ENCODE data around the gene ARHGAP15. TPM values are rescaled to one million over a fixed set of nuclear protein-coding genes. Genes with fewer than 3 reads are reported as not detected.

ARHGAP15 gene
- total and polyA plus RNA-seq, 7 experiments from 2014 or later: 164 to 311 (median 201) TPM

DNA sequence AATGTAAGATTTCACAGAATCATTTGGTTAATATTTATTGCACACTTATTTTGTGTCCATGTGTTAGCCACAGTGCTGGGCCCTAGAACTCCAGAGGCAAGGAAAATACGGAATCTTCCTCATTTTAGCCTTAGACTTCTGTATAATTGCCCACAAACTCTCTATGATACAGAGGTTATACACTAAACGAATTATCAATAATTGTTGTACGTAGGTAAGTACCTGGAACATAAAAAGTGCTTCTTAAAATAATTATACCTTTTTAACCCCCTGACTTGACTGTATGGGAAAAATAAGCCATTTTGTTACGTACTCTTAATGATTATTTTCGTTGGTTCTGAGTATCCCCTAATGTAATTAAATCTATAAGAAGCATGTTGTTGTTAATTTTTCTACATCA lies 119.4 kb downstream of the ARHGAP15 start:
- DNase-seq (no peak), ATAC-seq (no peak)
- Mint-ChIP-seq H3K36me3 (peaks cover 4 to 26% (median 19%) of the 10 kb centered on the region in 5 donors), H3K4me3 (peak overlapping the region in 6 of 10 donors; percentile 1 to 37 (median 8)), H3K27ac (peak overlapping the region in 6 of 9 donors; percentile 53 to 81 (median 66)), H3K4me1 (peaks cover 16 to 49% (median 30%) of the 10 kb centered on the region in 7 donors), H3K27me3 (no peaks in the 10 kb centered on the region), H3K9me3 (peaks cover 0 to 2% (median 0%) of the 10 kb centered on the region in 11 donors)
- no peaks in the 10 kb centered on the region for H3K27me3 ChIP-seq (ENCODE audit: control insufficient read depth in 2 of 2, insufficient read depth in 2 of 2, low read length in 2 of 2)
- CTCF ChIA-PET: interaction anchor here (1.4 to 3.0 kb wide), 2 partner anchors 9 to 137 kb away, joined by 3 to 26 read pairs; no protein-coding TSS in a partner anchor
- peak overlapping the region; percentile 17 for H3K4me3 ChIP-seq (ENCODE audit: low read length)
- POLR2A ChIA-PET: interaction anchor here (1.5 to 1.6 kb wide), 2 partner anchors 9 to 42 kb away, joined by 4 to 6 read pairs; no protein-coding TSS in a partner anchor
- intact Hi-C loops (cut with micrococcal nuclease): loop anchor here in 1 of 2 donors (1.0 kb wide), 1 partner anchor 7 kb away; no protein-coding TSS in a partner anchor
- peaks cover 27 to 45% of the 10 kb centered on the region in 2 donors for H3K4me1 ChIP-seq (ENCODE audit: control insufficient read depth in 2 of 2, insufficient read depth in 2 of 2, low read length in 2 of 2)
- H3K36me3 ChIP-seq (ENCODE audit: control insufficient read depth in 2 of 3, insufficient read depth in 3 of 3, low read length in 3 of 3): peaks cover 4 to 7% (median 6%) of the 10 kb centered on the region in 3 experiments
- no peak overlapping the region for H3K27ac ChIP-seq (ENCODE audit: low read depth, low read length)
- no peaks in the 10 kb centered on the region for H3K9me3 ChIP-seq (ENCODE audit: control insufficient read depth in 2 of 3, low read length in 3 of 3)

DNA sequence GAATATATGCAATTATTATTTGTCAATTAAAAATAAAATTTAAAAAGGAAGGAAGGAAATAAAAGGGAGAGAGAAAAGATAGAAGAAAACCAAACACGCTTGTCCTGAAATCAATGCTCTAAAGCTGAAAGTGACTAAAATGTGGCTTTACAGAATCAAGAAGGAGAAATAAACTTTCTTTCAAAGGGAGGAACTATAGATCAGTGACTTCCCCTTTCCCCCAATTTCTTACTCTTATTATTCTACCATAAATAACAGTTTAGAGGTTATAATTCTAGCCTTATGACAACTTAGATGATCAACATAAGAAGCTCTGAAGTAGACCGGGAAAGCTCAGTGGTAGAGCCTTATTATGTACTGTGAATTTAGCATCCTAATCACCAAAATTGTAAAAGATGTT lies 122.5 kb downstream of the ARHGAP15 start:
- ATAC-seq: no peak
- Histone ChIP-seq H3K9me3 (ENCODE audit: control insufficient read depth in 2 of 3, low read length in 3 of 3) (no peaks in the 10 kb centered on the region), H3K27ac (ENCODE audit: low read depth, low read length) (peak overlapping the region; percentile 9), H3K36me3 (ENCODE audit: control insufficient read depth in 2 of 3, insufficient read depth in 3 of 3, low read length in 3 of 3) (peaks cover 4 to 7% (median 6%) of the 10 kb centered on the region in 3 experiments), H3K27me3 (ENCODE audit: control insufficient read depth in 2 of 2, insufficient read depth in 2 of 2, low read length in 2 of 2) (no peaks in the 10 kb centered on the region), H3K4me3 (ENCODE audit: low read length) (peak overlapping the region; percentile 13), H3K4me1 (ENCODE audit: control insufficient read depth in 2 of 2, insufficient read depth in 2 of 2, low read length in 2 of 2) (peaks cover 44 to 49% of the 10 kb centered on the region in 2 donors)
- peaks cover 0 to 2% (median 0%) of the 10 kb centered on the region in 11 donors for H3K9me3 Mint-ChIP-seq
- DNase-seq: no peak
- CTCF ChIA-PET: interaction anchor here (0.6 to 5.6 kb wide), 4 partner anchors 31 to 699 kb away, joined by 3 to 30 read pairs (median 6); no protein-coding TSS in a partner anchor
- no peaks in the 10 kb centered on the region for H3K27me3 Mint-ChIP-seq
- H3K4me1 Mint-ChIP-seq: peaks cover 24 to 76% (median 58%) of the 10 kb centered on the region in 7 donors
- H3K36me3 Mint-ChIP-seq: peaks cover 4 to 34% (median 19%) of the 10 kb centered on the region in 5 donors
- peak overlapping the region in 8 of 9 donors; percentile 22 to 93 (median 79) for H3K27ac Mint-ChIP-seq
- H3K4me3 Mint-ChIP-seq: peak overlapping the region in 6 of 10 donors; percentile 16 to 59 (median 46)
- POLR2A ChIA-PET: interaction anchor here (0.5 to 1.6 kb wide), 4 partner anchors 13 to 126 kb away, joined by 3 to 5 read pairs (median 4); no protein-coding TSS in a partner anchor
- intact Hi-C loops (cut with micrococcal nuclease): loop anchor here in 1 of 2 donors (10.0 kb wide), 1 partner anchor 933 kb away; no protein-coding TSS in a partner anchor

GRCh38 chr2:143252138-143252907 lies 123.1 kb downstream of the ARHGAP15 start:
- intact Hi-C loops (cut with micrococcal nuclease): loop anchor here in 1 of 2 donors (10.0 kb wide), 1 partner anchor 932 kb away; no protein-coding TSS in a partner anchor
- ChIA-PET POLR2A (interaction anchor here (0.5 to 1.6 kb wide), 5 partner anchors 13 to 127 kb away, joined by 3 to 5 read pairs (median 4); no protein-coding TSS in a partner anchor), CTCF (interaction anchor here (0.6 to 5.6 kb wide), 5 partner anchors 30 to 698 kb away, joined by 3 to 30 read pairs (median 4); no protein-coding TSS in a partner anchor)
- peak overlapping the region; percentile 38 for H3K27ac ChIP-seq (ENCODE audit: low read depth, low read length)
- DNase-seq (no peak), ATAC-seq (no peak)
- H3K9me3 ChIP-seq (ENCODE audit: control insufficient read depth in 2 of 3, low read length in 3 of 3): no peaks in the 10 kb centered on the region
- Mint-ChIP-seq H3K4me1 (peaks cover 27 to 82% (median 65%) of the 10 kb centered on the region in 7 donors), H3K4me3 (peak overlapping the region in 7 of 10 donors; percentile 39 to 72 (median 52)), H3K9me3 (peaks cover 0 to 2% (median 0%) of the 10 kb centered on the region in 11 donors), H3K27ac (peak overlapping the region in 8 of 9 donors; percentile 38 to 93 (median 85)), H3K27me3 (no peaks in the 10 kb centered on the region), H3K36me3 (peaks cover 4 to 35% (median 19%) of the 10 kb centered on the region in 5 donors)
- no peaks in the 10 kb centered on the region for H3K27me3 ChIP-seq (ENCODE audit: control insufficient read depth in 2 of 2, insufficient read depth in 2 of 2, low read length in 2 of 2)
- H3K4me3 ChIP-seq (ENCODE audit: low read length): peak overlapping the region; percentile 13
- peaks cover 46 to 47% of the 10 kb centered on the region in 2 donors for H3K4me1 ChIP-seq (ENCODE audit: control insufficient read depth in 2 of 2, insufficient read depth in 2 of 2, low read length in 2 of 2)
- H3K36me3 ChIP-seq (ENCODE audit: control insufficient read depth in 2 of 3, insufficient read depth in 3 of 3, low read length in 3 of 3): peaks cover 4 to 7% (median 6%) of the 10 kb centered on the region in 3 experiments

- no peak overlapping the region for H3K4me3 ChIP-seq (ENCODE audit: low read length)
- intact Hi-C loops (cut with micrococcal nuclease): loop anchor here (1.0 to 10.0 kb wide), 3 partner anchors 8 to 931 kb away; no protein-coding TSS in a partner anchor
- Mint-ChIP-seq H3K9me3 (peaks cover 0 to 2% (median 0%) of the 10 kb centered on the region in 11 donors), H3K27me3 (no peaks in the 10 kb centered on the region), H3K4me3 (peak overlapping the region in 9 of 10 donors; percentile 16 to 75 (median 47)), H3K4me1 (peaks cover 33 to 88% (median 82%) of the 10 kb centered on the region in 7 donors), H3K27ac (peak overlapping the region; percentile 37 to 98 (median 90)), H3K36me3 (peaks cover 4 to 30% (median 15%) of the 10 kb centered on the region in 5 donors)
- no peaks in the 10 kb centered on the region for H3K9me3 ChIP-seq (ENCODE audit: control insufficient read depth in 2 of 3, low read length in 3 of 3)
- peak in 5 of 9 donors; percentile 26 to 40 (median 35) for DNase-seq
- ChIA-PET POLR2A (no interaction called here), CTCF (interaction anchor here (0.6 to 5.6 kb wide), 2 partner anchors 23 to 142 kb away, joined by 3 to 30 read pairs; no protein-coding TSS in a partner anchor)
- ATAC-seq: peak; percentile 56
- H3K27ac ChIP-seq (ENCODE audit: low read depth, low read length): peak overlapping the region; percentile 69
- peaks cover 52 to 63% of the 10 kb centered on the region in 2 donors for H3K4me1 ChIP-seq (ENCODE audit: control insufficient read depth in 2 of 2, insufficient read depth in 2 of 2, low read length in 2 of 2)
- H3K27me3 ChIP-seq (ENCODE audit: control insufficient read depth in 2 of 2, insufficient read depth in 2 of 2, low read length in 2 of 2): no peaks in the 10 kb centered on the region
- peaks cover 4 to 7% (median 6%) of the 10 kb centered on the region in 3 experiments for H3K36me3 ChIP-seq (ENCODE audit: control insufficient read depth in 2 of 3, insufficient read depth in 3 of 3, low read length in 3 of 3)
Measured at GRCh38 chr2:143254110-143254509, 124.9 kb downstream of the ARHGAP15 start.

DNA sequence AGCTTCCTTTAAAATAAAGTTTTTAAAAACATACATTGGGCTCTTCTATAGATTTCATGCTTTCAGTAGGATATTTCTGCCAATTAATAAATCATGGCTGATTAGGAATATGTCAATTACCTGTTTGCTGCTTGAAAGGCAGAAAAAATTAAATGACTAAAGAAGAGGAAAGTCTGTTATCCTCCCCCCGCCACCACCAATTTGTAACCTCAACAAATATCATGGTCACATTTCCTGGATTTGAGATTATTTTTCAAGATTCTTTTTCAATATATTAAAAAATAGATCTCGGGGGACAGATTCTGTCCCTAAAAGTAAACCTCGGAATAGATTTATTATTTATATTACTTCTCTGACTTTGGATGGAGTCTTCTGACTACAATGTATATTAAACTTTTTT lies 125.9 kb downstream of the ARHGAP15 start:
- DNase-seq (no peak), ATAC-seq (no peak)
- POLR2A ChIA-PET: interaction anchor here (1.5 kb wide), 1 partner anchor 94 kb away, joined by 6 read pairs; no protein-coding TSS in a partner anchor
- H3K4me1 ChIP-seq (ENCODE audit: control insufficient read depth in 2 of 2, insufficient read depth in 2 of 2, low read length in 2 of 2): peaks cover 45 to 70% of the 10 kb centered on the region in 2 donors
- peaks cover 4 to 7% (median 6%) of the 10 kb centered on the region in 3 experiments for H3K36me3 ChIP-seq (ENCODE audit: control insufficient read depth in 2 of 3, insufficient read depth in 3 of 3, low read length in 3 of 3)
- H3K9me3 ChIP-seq (ENCODE audit: control insufficient read depth in 2 of 3, low read length in 3 of 3): no peaks in the 10 kb centered on the region
- Mint-ChIP-seq H3K9me3 (peaks cover 0 to 2% (median 0%) of the 10 kb centered on the region in 11 donors), H3K4me3 (peak overlapping the region in 7 of 10 donors; percentile 19 to 86 (median 79)), H3K4me1 (peaks cover 38 to 94% (median 88%) of the 10 kb centered on the region in 7 donors), H3K27me3 (no peaks in the 10 kb centered on the region), H3K27ac (peak overlapping the region; percentile 28 to 98 (median 93)), H3K36me3 (peaks cover 4 to 31% (median 14%) of the 10 kb centered on the region in 5 donors)
- no peaks in the 10 kb centered on the region for H3K27me3 ChIP-seq (ENCODE audit: control insufficient read depth in 2 of 2, insufficient read depth in 2 of 2, low read length in 2 of 2)
- CTCF ChIA-PET: interaction anchor here (0.5 to 5.6 kb wide), 3 partner anchors 143 to 206 kb away, joined by 3 to 30 read pairs (median 5); no protein-coding TSS in a partner anchor
- no peak overlapping the region for H3K4me3 ChIP-seq (ENCODE audit: low read length)
- intact Hi-C loops (cut with micrococcal nuclease): loop anchor here in 1 of 2 donors (2.0 to 10.0 kb wide), 3 partner anchors 16 to 1077 kb away; a partner anchor contains a TSS
- H3K27ac ChIP-seq (ENCODE audit: low read depth, low read length): peak overlapping the region; percentile 69

All from naive thymus-derived CD4-positive, alpha-beta T cell (primary cell).